Measurements from ENCODE around the gene KIF1C.

Gene KIF1C

GRCh38 chr17:4974115-4974670, 23.6 kb upstream of the KIF1C start:
- TF ChIP-seq CTCF (conservative IDR thresholded peaks at IDR 0.05; ENCODE audit: low read depth, low read length), result no peak
- DNase-seq (ENCODE audit: low read depth), result no peak
- no peak overlapping the region for H3K4me3 ChIP-seq (ENCODE audit: low read depth, low read length)

GRCh38 chr17:4978726-4979125, 19.0 kb upstream of the KIF1C start:
- TF ChIP-seq CTCF (conservative IDR thresholded peaks at IDR 0.05; ENCODE audit: low read depth, low read length), result no peak
- DNase-seq (ENCODE audit: low read depth), result no peak
- no peak overlapping the region for H3K4me3 ChIP-seq (ENCODE audit: low read depth, low read length)

- no peak overlapping the region for H3K4me3 ChIP-seq (ENCODE audit: low read depth, low read length)
Measured at GRCh38 chr17:4980644-4981216, 17.0 kb upstream of the KIF1C start.

GRCh38 chr17:4982305-4982704, 15.4 kb upstream of the KIF1C start:
- TF ChIP-seq CTCF (conservative IDR thresholded peaks at IDR 0.05; ENCODE audit: low read depth, low read length), result no peak
- no peak overlapping the region for H3K4me3 ChIP-seq (ENCODE audit: low read depth, low read length)
- no peak for DNase-seq (ENCODE audit: low read depth)

More at GRCh38 chr17:4980644-4981216, 17.0 kb upstream of the KIF1C start:
- DNase-seq (ENCODE audit: low read depth), result peak; percentile 69
- TF ChIP-seq CTCF (conservative IDR thresholded peaks at IDR 0.05; ENCODE audit: low read depth, low read length), result peak; percentile 71

- DNase-seq (ENCODE audit: low read depth), result no peak
- peak overlapping the region; percentile 87 for H3K4me3 ChIP-seq (ENCODE audit: low read depth, low read length)
- TF ChIP-seq CTCF (conservative IDR thresholded peaks at IDR 0.05; ENCODE audit: low read depth, low read length), result no peak
Measured at GRCh38 chr17:4986403-4986802, 11.3 kb upstream of the KIF1C start.

- H3K4me3 ChIP-seq (ENCODE audit: low read depth, low read length), result peak within 1 kb of the TSS; percentile 87
- peak; percentile 50 for DNase-seq (ENCODE audit: low read depth)
- TF ChIP-seq CTCF (conservative IDR thresholded peaks at IDR 0.05; ENCODE audit: low read depth, low read length), result peak; percentile 50
Measured at GRCh38 chr17:4986951-4987766, 10.6 kb upstream of the KIF1C start, which contains the start of gene CAMTA2. Gene CAMTA2 (minus strand): TSS chr17:4987675. CDS start chr17:4986222, 1,453 bp downstream.

Data from choroid plexus epithelial cell (primary cell).